Measurements from ENCODE around the gene STAT4.

- TF ChIP-seq MLX (CRISPR knock-in tag; IDR thresholded peaks at IDR 0.05): no peak
- no peak for TF ChIP-seq ATF3 (CRISPR knock-in tag; conservative IDR thresholded peaks at IDR 0.05)
- no peak for TF ChIP-seq CTCF (IDR thresholded peaks at IDR 0.05)
- no peak for TF ChIP-seq CREB1 (CRISPR knock-in tag; IDR thresholded peaks at IDR 0.05)
- no peak for TF ChIP-seq TCF7 (CRISPR knock-in tag; IDR thresholded peaks at IDR 0.05; ENCODE audit: low read depth)
- no peak for TF ChIP-seq NR2C2 (CRISPR knock-in tag; IDR thresholded peaks at IDR 0.05)
- no peak for TF ChIP-seq IRF1 (CRISPR knock-in tag; IDR thresholded peaks at IDR 0.05)
- TF ChIP-seq ELF4 (CRISPR knock-in tag; IDR thresholded peaks at IDR 0.05; ENCODE audit: low read depth): no peak
- TF ChIP-seq SMAD3 (CRISPR knock-in tag; IDR thresholded peaks at IDR 0.05; ENCODE audit: borderline replicate concordance): no peak
- TF ChIP-seq NR3C1 (CRISPR knock-in tag; conservative IDR thresholded peaks at IDR 0.05; ENCODE audit: low read depth): no peak
These were observed 156.6 kb downstream of the STAT4 start for GRCh38 chr2:190994148-190994547.
